ENCODE measurements around the gene COL6A3. TPM values are rescaled to one million over a fixed set of nuclear protein-coding genes. Genes with fewer than 3 reads are reported as not detected.

Gene COL6A3
- total and polyA plus RNA-seq, 2 donors (not counting 1 experiment from before 2014, with no cell fraction given): 0.01 to 0.10 TPM

DNA sequence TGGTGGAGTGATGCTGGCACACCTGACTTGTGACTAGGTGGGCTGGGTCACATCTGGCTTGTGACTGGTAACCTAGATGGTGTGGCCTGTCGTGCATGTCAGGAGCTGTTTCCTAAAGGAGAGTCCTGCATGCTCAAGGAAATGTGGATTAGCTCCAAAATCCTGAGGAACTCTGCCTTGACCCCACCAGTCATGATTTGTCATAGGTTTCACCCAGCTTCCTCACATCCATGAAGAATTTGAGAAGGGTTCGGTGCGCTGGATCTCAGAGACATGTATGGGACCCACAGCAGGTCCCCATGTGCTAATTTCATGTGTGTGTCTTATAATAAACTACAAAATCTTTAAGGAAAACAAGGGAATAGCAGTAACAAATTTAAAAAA is 107.2 kb downstream of the COL6A3 start:
- H4K20me1 ChIP-seq (ENCODE audit: control insufficient read depth, insufficient read depth, low read length, poor library complexity, severe bottlenecking): no peaks in the 10 kb centered on the region
- POLR2A ChIA-PET: no interaction called here
- ATAC-seq (ENCODE audit: low read depth) (no peak), DNase-seq (no peak)
- Mint-ChIP-seq H3K27ac (no peak overlapping the region), H3K27me3 (peaks cover 15% of the 10 kb centered on the region), H3K4me1 (no peaks in the 10 kb centered on the region), H3K9me3 (ENCODE audit: insufficient read depth) (peaks cover 5% of the 10 kb centered on the region), H3K4me3 (no peak overlapping the region)
- 67% methylated on average over 1 of the region's 3 CpGs for WGBS (ENCODE audit: insufficient coverage)
- H3K4me3 ChIP-seq (ENCODE audit: control extremely low read depth in 1 of 5, extremely low read depth in 1 of 5, insufficient read depth in 1 of 5, low read depth in 2 of 5, low read length in 4 of 5): no peak overlapping the region
- H3K36me3 ChIP-seq (replicated peaks in 1 of 2; ENCODE audit: control extremely low read depth in 1 of 2, control insufficient read depth in 1 of 2, extremely low read depth in 1 of 2, insufficient read depth in 2 of 2, low read length in 1 of 2): no peaks in the 10 kb centered on the region
- no peak overlapping the region for H3K9ac ChIP-seq (ENCODE audit: low read length)
- H2AFZ ChIP-seq (ENCODE audit: insufficient read depth, low read depth, low read length, poor library complexity, severe bottlenecking): no peak overlapping the region
- CTCF ChIA-PET: no interaction called here
- H3K79me2 ChIP-seq (ENCODE audit: control insufficient read depth, insufficient read depth, low read length): no peaks in the 10 kb centered on the region
- H3K27me3 ChIP-seq (replicated peaks in 1 of 4; ENCODE audit: control extremely low read depth in 1 of 4, control insufficient read depth in 3 of 4, insufficient read depth in 4 of 4, low read length in 3 of 4): peaks cover 0 to 6% (median 0%) of the 10 kb centered on the region in 4 experiments
- no peak overlapping the region for H3K27ac ChIP-seq (ENCODE audit: low read length in 2 of 2)
- H3K4me1 ChIP-seq (ENCODE audit: control insufficient read depth in 2 of 2, insufficient read depth in 2 of 2, low read length in 2 of 2): no peaks in the 10 kb centered on the region
- intact Hi-C loops (cut with micrococcal nuclease): no loop called here
- H3K4me2 ChIP-seq (replicated peaks; ENCODE audit: low read depth, low read length, poor library complexity, severe bottlenecking): no peak overlapping the region
- TF ChIP-seq CTCF (IDR thresholded peaks at IDR 0.05) (no peak), EZH2 (IDR thresholded peaks at IDR 0.05; ENCODE audit: borderline replicate concordance, insufficient read depth, low read depth, low read length, poor library complexity, severe bottlenecking) (no peak)
- H3K9me3 ChIP-seq (ENCODE audit: control extremely low read depth in 1 of 3, control insufficient read depth in 2 of 3, insufficient read depth in 1 of 3, low read length in 2 of 3): peaks cover 0 to 7% (median 0%) of the 10 kb centered on the region in 3 donors

- POLR2A ChIA-PET: no interaction called here
- Histone ChIP-seq H3K4me1 (ENCODE audit: control insufficient read depth in 2 of 2, insufficient read depth in 2 of 2, low read length in 2 of 2) (no peaks in the 10 kb centered on the region), H4K20me1 (ENCODE audit: control insufficient read depth, insufficient read depth, low read length, poor library complexity, severe bottlenecking) (no peaks in the 10 kb centered on the region), H3K27me3 (replicated peaks in 1 of 4; ENCODE audit: control extremely low read depth in 1 of 4, control insufficient read depth in 3 of 4, insufficient read depth in 4 of 4, low read length in 3 of 4) (peaks cover 0 to 6% (median 0%) of the 10 kb centered on the region in 4 experiments), H3K79me2 (ENCODE audit: control insufficient read depth, insufficient read depth, low read length) (no peaks in the 10 kb centered on the region), H3K4me3 (ENCODE audit: control extremely low read depth in 1 of 5, extremely low read depth in 1 of 5, insufficient read depth in 1 of 5, low read depth in 2 of 5, low read length in 4 of 5) (no peak overlapping the region), H3K36me3 (replicated peaks in 1 of 2; ENCODE audit: control extremely low read depth in 1 of 2, control insufficient read depth in 1 of 2, extremely low read depth in 1 of 2, insufficient read depth in 2 of 2, low read length in 1 of 2) (no peaks in the 10 kb centered on the region), H3K4me2 (replicated peaks; ENCODE audit: low read depth, low read length, poor library complexity, severe bottlenecking) (no peak overlapping the region), H3K9ac (ENCODE audit: low read length) (no peak overlapping the region), H3K9me3 (ENCODE audit: control extremely low read depth in 1 of 3, control insufficient read depth in 2 of 3, insufficient read depth in 1 of 3, low read length in 2 of 3) (peaks cover 0 to 7% (median 0%) of the 10 kb centered on the region in 3 donors), H3K27ac (ENCODE audit: low read length in 2 of 2) (no peak overlapping the region), H2AFZ (ENCODE audit: insufficient read depth, low read depth, low read length, poor library complexity, severe bottlenecking) (no peak overlapping the region)
- no peaks in the 10 kb centered on the region for H3K4me1 Mint-ChIP-seq
- DNase-seq: no peak
- CTCF ChIA-PET: no interaction called here
- peaks cover 15% of the 10 kb centered on the region for H3K27me3 Mint-ChIP-seq
- H3K27ac Mint-ChIP-seq: no peak overlapping the region
- H3K9me3 Mint-ChIP-seq (ENCODE audit: insufficient read depth): peaks cover 5% of the 10 kb centered on the region
- no peak for ATAC-seq (ENCODE audit: low read depth)
- H3K4me3 Mint-ChIP-seq: no peak overlapping the region
- WGBS (ENCODE audit: insufficient coverage): 76% methylated on average over 5 of the region's 7 CpGs
- intact Hi-C loops (cut with micrococcal nuclease): no loop called here
- no peak for TF ChIP-seq CTCF (IDR thresholded peaks at IDR 0.05)
- no peak for TF ChIP-seq EZH2 (IDR thresholded peaks at IDR 0.05; ENCODE audit: borderline replicate concordance, insufficient read depth, low read depth, low read length, poor library complexity, severe bottlenecking)
Measured at GRCh38 chr2:237306083-237306786, 107.7 kb downstream of the COL6A3 start.
